ENCODE measurements around the gene AXDND1.
"Not testable (repeated sequence)": the region's sequence is repeated elsewhere in the genome, so short reads cannot be mapped to it uniquely, and the experiment has no call there.

Gene AXDND1

GRCh38 chr1:179474713-179475112 lies 108.9 kb downstream of the AXDND1 start:
- DNase-seq: no peak

GRCh38 chr1:179476484-179476883 lies 110.7 kb downstream of the AXDND1 start:
- DNase-seq: no peak

- DNase-seq: no peak
These were observed 112.6 kb downstream of the AXDND1 start for GRCh38 chr1:179478370-179478769.

GRCh38 chr1:179490611-179491010 lies 124.8 kb downstream of the AXDND1 start:
- no peak for DNase-seq

GRCh38 chr1:179493323-179493722 lies 127.6 kb downstream of the AXDND1 start:
- no peak for DNase-seq

- DNase-seq: no peak
These were observed 140.4 kb downstream of the AXDND1 start for GRCh38 chr1:179506199-179506598.

GRCh38 chr1:179509384-179509783 lies 143.6 kb downstream of the AXDND1 start:
- no peak for DNase-seq

GRCh38 chr1:179510038-179510437 lies 144.3 kb downstream of the AXDND1 start:
- no peak for DNase-seq

- no peak for DNase-seq
These were observed 151.4 kb downstream of the AXDND1 start for GRCh38 chr1:179516976-179517705.

- DNase-seq: not testable (repeated sequence)
These were observed 152.8 kb downstream of the AXDND1 start for GRCh38 chr1:179518544-179518943.

- DNase-seq: no peak
These were observed 163.9 kb downstream of the AXDND1 start for GRCh38 chr1:179529482-179530195.

GRCh38 chr1:179530352-179530751 lies 164.6 kb downstream of the AXDND1 start:
- no peak for DNase-seq

- no peak for DNase-seq
These were observed 176.0 kb downstream of the AXDND1 start for GRCh38 chr1:179541774-179542173.

GRCh38 chr1:179545321-179545720 lies 179.6 kb downstream of the AXDND1 start:
- DNase-seq: no peak

- no peak for DNase-seq
These were observed 181.3 kb downstream of the AXDND1 start for GRCh38 chr1:179547021-179547535.

GRCh38 chr1:179548666-179549367 lies 183.0 kb downstream of the AXDND1 start:
- DNase-seq: no peak

GRCh38 chr1:179549368-179549700 lies 183.6 kb downstream of the AXDND1 start:
- DNase-seq: no peak

- no peak for DNase-seq
These were observed 185.2 kb downstream of the AXDND1 start for GRCh38 chr1:179550746-179551682.

- DNase-seq: no peak
These were observed 188.7 kb downstream of the AXDND1 start for GRCh38 chr1:179554427-179554826.

- DNase-seq: no peak
These were observed 192.3 kb downstream of the AXDND1 start for GRCh38 chr1:179558078-179558477.

- DNase-seq: no peak
These were observed 209.9 kb downstream of the AXDND1 start, which contains the start of gene NPHS2 for GRCh38 chr1:179575497-179576314. Gene NPHS2, minus strand, starts transcription at chr1:179575948. Its CDS starts 84 bp downstream, at chr1:179575864.

GRCh38 chr1:179576509-179576908 lies 210.7 kb downstream of the AXDND1 start:
- DNase-seq: no peak

Data from NCI-H345 (cell line).